AG08395 (cell line): ENCODE measurements around the gene MAPK14.

Experiments used
- DNase-seq: peaks from one replicate; pipeline ENCODE4 v3.0.0; 2012; ENCODE audit warnings: mixed read lengths, low spot score

MAPK14 gene

DNA sequence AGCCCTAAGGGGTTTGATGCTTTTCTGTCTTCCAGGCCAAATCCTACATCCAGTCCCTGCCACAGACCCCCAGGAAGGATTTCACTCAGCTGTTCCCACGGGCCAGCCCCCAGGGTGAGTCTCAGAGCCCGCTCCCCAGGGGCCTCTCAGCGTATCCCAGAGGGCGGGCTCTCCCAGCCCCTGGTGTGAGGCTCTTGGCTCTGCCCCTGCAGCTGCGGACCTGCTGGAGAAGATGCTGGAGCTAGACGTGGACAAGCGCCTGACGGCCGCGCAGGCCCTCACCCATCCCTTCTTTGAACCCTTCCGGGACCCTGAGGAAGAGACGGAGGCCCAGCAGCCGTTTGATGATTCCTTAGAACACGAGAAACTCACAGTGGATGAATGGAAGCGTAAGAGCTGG is 111.1 kb downstream of the MAPK14 start:
- DNase-seq = no peak

DNA sequence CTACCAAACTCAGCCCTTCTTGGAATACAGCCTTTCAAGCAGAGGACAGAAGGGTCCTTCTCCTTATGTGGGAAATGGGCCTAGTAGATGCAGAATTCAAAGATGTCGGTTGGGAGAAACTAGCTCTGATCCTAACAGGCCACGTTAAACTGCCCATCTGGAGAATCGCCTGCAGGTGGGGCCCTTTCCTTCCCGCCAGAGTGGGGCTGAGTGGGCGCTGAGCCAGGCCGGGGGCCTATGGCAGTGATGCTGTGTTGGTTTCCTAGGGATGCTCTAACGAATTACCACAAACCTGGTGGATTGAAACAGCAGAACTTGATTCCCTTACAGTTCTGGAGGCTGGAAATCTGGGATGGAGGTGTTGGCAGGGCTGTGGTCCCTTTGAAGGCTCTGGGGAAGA is 111.8 kb downstream of the MAPK14 start:
- no peak for DNase-seq

DNA sequence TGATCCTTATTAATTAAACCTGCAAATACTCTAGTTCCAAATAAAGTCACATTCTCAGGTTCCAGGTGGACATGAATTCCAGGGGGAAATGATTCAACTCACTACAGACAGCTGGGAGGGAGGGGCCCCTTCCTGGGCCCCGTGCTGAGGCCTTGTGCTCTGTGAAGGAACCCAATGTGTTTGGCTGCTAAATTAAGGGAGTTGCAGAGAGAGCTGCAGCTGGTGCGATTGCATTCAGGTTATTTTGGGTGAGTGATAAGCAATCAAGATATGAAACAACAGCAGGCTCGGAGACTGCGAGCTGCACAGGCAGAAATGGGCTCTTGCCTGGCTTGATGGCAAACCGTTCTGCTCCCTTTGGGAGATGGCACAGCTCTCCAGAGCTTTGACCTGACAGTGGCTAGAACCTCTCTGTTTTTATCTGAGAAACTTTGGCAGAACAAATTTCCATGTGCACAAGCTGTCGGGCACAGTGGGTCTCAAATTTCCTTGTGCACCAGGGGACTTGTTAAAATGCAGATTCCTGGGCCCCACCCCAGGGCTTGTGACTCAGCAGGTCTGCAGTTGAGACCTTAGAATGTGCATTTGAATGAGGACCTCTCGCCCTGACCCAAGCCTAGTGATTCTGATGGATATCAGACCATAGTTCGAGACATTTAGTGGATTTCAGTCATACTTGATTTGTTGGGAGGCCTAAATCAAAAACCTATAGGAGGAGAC is 112.5 kb downstream of the MAPK14 start:
- DNase-seq = no peak

DNA sequence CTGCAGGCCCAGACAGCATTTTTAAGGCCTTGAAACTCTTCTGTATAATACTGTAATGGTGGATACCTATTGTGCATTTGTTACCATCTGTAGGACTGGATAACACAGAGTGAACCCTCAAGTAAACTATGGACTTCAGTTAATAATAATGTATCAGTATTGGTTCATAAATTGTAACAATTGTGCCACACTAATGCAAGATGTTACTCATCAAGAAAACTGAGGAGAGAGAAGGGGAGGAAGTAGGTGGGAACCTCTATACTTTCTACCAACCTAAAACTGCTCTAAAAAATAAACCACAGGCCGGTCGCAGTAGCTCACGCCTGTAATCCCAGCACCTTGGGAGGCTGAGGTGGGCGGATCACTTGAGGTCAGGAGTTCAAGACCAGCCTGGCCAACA is 113.5 kb downstream of the MAPK14 start:
- DNase-seq = no peak

DNA sequence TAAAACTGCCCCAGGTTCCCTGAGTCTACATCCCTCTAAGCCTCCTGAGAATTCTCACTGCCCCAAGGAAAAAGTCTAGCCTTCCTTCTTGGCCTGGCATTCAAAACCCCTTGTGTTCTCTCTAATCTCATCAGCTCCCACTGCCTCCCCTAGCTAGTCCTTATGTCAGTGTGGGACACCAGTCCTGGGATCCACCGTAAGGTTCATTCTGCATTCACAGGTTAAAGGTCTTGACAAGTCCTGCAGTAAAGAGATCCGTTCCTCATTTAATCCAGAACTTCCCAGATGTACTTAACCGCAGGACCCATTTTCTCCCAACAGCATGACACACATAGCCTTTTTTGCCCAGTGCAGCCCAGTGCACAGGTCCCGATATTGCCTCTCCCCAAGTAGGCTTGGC is 114.4 kb downstream of the MAPK14 start:
- no peak for DNase-seq

DNA sequence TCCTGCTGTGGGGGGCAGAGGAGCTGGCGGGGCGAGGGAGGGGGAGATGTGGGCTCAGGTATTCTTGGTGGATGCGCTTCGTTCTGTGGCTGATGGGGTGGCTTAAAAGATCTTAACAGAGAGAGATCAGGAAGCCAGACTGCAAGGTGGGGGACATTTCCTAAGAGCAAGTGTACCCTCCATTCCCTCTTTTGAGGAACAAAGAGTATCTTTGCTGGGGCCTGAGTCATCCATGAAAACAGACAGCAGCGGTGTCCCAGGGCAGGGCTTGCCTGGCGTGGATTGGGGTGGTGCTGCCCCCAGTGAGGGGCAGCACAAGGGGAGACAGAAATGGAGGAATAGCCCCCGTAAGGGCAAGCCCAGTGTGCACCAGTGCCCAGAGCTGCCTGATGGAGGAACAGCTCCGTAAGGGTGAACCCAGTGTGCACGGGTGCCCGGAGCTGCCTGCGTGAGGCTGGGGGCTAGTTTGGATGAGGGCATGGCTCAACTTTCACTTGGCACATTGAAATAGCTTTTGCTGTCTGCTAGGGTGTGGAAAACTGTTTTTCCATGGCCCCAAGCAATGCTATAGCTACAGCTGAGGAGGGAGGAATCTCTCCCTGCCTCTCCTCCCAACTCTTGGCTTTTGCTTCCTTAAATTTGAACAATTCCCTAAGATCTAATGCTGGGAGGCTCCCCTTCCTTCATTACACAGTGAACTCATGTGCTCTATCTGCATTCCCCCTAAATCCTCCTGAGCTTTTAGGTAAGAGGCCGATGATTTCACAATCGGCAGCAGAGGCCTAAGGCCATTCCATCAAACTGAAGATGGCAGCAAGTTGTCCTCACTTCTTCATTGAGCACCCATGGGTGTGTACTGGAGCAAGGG is 115.6 kb downstream of the MAPK14 start:
- DNase-seq = no peak

DNA sequence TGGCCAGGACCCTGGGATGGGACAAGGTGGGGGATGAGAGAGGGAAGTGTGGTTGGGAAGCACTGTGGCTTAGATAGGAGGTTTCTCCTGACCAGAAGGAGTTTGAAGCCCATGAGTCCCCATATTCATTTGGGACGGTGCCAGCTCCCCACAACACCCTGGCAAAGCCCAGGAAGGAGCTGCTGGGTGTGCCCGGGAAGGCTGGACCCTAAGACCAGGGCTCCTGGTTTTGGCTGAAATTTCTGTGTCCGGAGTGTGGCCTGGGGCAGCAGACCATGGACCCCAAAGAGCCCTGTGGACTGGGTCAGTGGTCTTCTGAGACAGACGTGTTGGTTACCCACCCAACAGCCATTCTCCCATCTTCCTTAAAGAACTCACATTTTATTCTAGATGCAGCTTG is 117.9 kb downstream of the MAPK14 start:
- DNase-seq = no peak

DNA sequence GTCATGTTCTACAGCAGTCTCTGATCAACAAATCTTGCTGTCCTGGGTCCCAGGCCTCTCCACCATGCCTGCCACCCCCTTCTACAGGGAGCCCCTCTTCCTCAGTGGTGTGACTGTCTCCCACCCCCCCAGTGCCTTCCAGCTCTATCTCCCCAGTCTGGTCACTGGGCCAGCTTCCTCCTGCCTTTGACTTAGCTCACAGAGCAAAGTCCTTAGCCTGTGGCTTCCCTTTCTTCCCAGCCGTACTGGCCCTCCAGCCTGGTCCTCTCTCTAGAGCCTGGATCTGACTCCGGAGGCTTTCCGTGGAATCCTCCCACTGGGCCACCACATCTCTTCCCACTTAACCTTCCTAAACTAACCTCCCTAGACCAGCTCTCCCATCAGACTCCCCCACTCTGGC is 119.7 kb downstream of the MAPK14 start:
- DNase-seq = no peak

DNA sequence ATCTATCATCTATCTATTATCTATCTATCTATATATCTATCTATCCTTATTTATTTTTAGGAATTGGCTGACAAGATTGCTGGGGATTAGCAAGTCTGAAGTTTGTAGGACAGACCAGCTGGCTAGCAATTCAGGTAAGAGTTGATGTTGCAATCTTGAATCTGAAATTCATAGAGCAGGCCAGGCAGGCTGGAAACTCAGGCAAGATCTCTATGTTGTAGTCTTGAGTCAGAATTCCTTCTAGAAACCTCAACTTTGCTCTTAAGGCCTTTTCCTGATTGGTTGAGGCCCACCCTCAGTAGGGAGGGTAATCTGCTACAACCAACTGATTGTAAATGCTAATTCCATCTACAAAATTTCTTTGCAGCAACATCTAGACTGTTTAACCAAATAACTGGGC is 121.9 kb downstream of the MAPK14 start:
- no peak for DNase-seq

DNA sequence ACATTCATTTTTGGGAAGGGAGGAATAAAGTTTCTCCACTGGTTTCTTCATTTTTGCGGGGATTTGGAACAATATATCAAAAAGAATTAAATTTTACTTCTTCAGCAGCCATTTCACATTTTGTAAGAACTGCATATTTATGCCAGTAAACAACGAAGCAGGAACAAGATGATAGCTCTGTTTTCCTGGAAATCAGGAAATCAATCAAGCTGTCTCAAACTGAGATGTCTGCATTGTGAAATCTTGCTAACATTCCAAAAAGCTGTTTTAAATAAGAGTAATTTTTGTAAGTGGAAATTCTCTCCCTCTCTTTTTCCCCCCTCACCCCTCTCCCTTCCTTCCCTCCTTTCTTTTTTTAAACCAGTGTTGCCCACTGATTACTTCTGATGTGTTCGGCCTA is 122.7 kb downstream of the MAPK14 start:
- no peak for DNase-seq

DNA sequence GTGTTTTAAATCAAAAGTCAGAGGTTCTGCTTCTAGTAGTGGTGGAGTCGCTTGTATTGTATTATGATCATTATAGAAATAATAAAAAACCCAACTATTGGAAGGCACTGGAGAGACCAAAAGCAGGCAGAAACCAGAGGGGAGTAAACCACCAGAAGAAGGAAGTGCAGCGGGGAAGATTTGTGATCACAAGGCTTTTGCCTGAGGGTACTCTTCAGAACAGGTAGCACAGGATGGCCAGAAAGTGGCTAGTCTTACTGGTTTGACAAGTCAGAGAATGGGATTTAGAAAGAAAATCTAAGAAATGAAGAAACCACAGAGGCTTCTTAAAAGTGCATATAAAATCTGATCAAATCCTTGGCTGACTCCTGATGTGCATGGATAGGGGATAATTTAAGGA is 126.7 kb downstream of the MAPK14 start:
- DNase-seq = no peak

DNA sequence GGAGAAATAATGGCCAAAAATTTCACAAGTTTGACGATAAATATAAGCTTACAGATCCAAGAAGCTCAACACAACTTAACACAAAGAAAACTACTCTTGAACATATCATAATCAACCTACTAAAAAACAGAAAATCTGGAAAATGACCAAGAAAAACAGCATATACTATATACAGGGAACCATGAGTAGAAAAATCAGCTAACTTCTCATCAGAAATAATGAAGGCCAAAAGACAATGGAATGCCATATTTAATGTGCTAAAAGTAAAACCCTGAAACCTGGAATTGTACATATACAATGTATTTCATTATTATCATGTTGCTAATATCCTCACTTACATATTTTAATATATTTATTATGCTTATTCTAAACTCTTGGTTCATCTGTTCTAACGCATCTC is 128.1 kb downstream of the MAPK14 start:
- DNase-seq = no peak

DNA sequence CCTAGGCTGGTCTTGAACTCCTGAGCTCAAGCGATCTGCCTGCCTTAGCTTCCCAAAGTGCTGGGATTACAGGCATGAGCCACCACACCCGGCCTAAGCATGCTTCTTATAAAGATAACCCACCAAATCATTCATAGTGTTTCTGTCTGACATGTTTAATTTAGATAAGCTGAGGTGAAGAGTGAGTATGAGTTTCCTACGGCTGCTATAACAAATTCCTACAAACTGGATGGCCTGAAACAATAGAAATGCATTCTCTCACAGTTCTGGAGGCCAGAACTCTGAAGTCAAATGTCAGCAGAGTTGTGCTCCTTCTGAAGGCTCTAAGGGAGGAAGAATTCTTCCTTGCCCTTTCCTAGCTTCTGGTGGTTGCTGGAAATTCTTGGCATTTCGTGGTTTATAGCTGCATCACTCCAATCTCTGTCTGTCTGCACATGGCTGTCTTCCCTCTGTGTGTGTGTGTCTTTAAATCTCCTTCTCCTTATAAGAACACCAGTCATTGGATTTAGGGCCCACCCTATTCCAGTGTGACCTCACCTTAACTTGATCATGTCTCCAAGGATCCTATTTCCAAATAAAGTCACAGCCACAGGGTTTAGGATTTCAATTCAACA is 132.6 kb downstream of the MAPK14 start:
- DNase-seq = no peak
